ENCODE measurements around the gene AGO4.
"Not testable (repeated sequence)": the region's sequence is repeated elsewhere in the genome, so short reads cannot be mapped to it uniquely, and the experiment has no call there.

Gene AGO4

GRCh38 chr1:35807614-35808449 is at the start of gene AGO4:
Gene AGO4, plus strand, starts transcription at chr1:35808016. Its CDS starts 401 bp downstream, at chr1:35808417.
- DNase-seq = peak; percentile 73

GRCh38 chr1:35762141-35762540 is 45.7 kb upstream of the AGO4 start:
- DNase-seq = no peak

DNA sequence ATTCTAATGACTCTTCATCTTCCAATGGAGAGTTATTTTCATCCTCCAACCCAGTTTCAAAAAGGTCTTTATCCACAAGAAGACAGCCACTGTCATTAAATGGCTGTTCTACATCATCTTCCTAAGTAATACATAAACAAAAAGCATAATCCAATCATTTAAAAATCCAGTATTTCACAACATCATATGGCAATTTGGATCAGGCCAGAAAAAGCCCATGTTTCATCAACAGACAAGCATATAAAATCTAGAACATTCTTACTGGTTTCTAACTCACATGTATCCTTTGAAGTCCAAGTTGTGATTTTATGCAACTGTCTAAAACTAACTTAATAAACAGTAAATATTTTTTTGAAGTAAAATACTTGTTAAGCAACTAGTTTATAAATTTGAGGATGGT is 44.6 kb upstream of the AGO4 start:
- DNase-seq = no peak

DNA sequence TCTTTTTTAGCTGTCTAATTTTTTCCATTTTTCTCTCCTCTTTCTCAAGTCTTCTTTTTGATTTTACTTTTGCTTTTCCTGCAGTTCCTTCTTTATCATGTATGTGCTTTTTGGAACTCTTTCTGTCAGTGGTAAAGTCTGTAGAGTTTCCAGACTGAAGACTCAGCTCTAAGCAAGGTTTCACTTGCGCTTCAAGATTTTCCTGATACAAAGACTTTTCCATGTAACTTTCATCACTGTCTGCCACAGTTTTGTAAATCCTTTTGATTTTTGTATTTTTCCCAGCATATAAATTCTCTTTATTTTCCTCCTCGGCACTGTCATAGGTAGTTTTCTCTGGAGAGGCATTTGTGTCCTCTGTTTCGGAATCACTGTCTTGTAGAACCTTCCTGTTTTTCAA is 43.5 kb upstream of the AGO4 start:
- no peak for DNase-seq

DNA sequence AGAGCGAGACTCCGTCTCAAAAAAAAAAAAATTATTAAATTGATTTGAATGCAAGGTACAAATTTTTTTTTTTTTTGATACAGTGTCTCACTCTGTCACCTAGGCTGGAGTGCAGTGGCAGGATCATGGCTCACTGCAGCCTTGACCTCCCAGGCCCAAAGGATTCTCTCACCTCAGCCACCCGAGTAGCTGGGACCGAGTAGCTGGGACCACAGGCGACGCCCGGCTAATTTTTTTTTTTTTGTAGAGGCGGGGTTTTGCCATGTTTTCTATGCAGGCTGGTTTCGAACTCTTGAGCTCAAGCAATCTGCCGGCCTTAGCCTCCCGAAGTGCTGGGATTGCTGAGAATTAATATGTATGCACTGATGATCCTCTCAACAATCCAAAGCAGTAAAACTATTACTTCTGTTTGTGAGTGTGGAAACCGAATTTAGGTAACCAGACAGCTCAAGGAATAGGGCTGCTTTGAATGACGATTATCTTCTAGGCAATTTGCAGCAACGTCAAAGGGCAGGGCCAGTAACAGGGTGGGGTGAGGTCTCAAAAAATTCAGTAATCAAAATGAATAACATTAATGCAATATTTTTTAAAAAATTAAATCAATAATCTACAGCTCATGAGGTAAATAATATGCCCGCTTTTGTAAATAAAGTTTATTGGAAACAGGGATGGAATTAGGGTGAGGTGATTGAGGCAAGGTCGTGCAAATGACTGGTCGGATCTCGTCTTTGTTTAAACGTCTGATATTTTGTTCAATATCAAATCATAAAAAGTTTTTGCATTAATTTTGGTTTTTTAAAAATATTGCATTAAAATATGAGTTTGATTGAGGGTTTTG is 39.2 kb upstream of the AGO4 start:
- DNase-seq = no peak

DNA sequence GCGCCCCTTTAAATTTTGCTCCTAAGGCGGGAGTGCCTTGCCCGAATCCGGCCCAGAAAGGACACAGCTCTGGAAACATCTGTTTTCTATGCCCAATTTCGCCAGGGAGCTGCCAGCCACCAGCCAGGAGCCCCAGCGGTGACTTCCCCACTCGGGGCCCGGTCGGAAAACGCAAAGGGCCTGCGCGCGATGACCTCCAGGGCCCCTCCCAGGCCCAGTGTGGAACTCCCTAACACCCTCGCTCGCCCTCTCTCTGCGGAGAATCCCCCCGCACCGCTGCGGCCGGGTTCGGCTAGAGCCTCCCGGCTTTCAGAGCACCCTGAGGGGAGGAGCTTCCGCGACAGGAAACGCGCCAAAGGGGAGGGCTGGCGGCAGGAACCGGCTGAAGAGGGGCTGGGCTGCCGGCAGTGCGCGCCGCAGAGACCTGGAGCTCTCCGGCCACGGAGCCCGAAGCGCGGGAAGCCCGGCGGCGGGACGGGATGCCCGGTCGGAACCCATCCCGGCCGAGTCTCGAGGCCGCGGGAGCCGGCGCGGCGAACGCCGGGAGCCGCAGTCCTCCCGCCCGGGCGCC is 38.5 kb upstream of the AGO4 start:
- DNase-seq = peak; percentile 99

DNA sequence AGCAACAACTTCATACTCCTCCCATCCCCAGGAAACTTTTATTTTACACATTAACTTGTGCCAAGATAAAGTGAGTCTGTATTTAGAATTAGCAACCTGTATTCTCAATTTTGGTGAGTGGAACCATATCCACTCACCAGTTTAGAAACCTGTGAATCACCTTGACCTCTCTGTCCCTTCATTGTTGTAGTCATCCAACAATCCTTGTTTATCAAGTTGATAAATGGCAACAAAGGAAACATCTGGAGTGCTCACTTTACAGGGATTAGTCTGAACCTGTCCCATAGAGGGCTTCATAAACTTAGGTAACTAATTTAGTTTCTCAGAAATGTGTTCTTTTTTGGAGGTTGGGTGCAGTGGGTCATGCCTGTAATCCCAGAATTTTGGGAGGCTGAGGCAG is 34.1 kb upstream of the AGO4 start:
- no peak for DNase-seq

- not testable (repeated sequence) for DNase-seq
These were observed 31.6 kb upstream of the AGO4 start for GRCh38 chr1:35776172-35776571.

DNA sequence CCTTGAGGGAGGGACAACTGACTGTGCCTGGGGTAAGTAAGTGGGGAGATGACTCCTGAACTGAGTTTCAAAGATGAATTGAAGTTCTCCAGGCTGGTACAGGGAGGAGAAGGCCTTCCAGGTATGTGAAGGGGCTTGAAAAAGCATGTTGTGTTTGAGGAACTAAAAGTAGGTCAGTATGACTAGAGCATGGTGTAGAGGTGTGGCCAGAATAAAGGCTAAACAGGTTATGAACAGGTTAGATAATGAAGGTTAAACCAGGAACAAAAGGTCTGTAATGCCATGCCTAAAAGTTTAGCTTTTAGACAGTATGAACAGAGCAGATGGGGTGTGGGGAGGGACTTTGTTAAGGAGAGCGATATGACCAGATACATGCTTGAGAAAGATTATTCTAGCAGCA is 30.7 kb upstream of the AGO4 start:
- no peak for DNase-seq

GRCh38 chr1:35783055-35783583 is 24.7 kb upstream of the AGO4 start:
- no peak for DNase-seq

DNA sequence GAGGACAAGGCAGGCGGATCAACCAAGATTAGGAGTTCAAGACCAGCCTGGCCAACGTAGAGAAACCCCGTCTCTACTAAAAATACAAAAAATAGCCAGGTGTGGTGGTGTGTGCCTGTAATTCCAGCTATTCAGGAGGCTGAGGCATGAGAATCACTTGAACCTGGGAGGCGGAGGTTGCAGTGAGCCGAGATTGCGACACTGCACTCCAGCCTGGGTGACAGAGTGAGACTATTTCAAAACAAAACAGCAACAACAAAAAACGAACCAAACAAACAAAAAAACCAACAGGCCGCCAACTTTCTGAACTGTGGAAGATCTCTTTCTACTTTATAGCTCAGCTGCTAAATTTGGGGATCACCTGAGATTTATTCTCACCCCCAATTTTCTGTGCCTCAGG is 23.5 kb upstream of the AGO4 start:
- DNase-seq = not testable (repeated sequence)

GRCh38 chr1:35788139-35788538 is 19.7 kb upstream of the AGO4 start:
- DNase-seq = no peak

GRCh38 chr1:35790670-35791069 is 17.1 kb upstream of the AGO4 start:
- no peak for DNase-seq

DNA sequence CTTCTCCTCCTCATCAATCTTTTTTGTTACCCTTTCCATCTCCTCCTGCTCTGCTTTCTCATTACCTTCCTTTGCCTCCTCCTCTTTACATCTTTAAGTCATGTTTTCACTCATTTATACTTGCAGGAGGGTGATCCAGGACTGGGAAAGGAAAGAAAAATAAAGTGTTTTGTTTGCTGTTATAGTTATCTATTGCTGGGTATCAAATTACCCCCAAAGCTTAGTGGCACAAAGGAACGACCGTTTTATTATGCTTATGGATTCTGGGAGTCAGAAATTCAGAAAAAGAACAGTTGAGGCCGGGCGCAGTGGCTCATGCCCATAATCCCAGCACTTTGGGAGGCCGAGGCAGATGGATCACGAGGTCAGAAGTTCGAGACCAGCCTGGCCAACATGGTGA is 12.5 kb upstream of the AGO4 start:
- DNase-seq = no peak

- DNase-seq = no peak
These were observed 10.4 kb upstream of the AGO4 start for GRCh38 chr1:35797380-35797779.

DNA sequence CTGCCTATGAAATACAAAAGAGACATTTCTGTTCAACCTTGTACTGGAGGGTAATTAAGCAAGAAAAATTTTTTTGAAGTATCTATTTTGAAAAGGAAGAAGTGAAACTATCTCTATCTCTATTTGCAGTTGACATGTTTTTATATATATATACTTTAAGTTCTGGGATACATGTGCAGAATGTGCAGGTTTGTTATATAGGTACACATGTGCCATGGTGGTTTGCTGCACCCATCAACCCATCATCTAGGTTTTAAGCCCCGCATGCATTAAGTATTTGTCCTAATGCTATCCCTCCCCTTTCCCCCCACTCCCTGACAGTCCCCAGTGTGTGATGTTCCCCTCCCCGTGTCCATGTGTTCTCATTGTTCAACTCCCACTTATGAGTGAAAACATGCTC is 9.8 kb upstream of the AGO4 start:
- DNase-seq = not testable (repeated sequence)

- not testable (repeated sequence) for DNase-seq
These were observed 7.5 kb upstream of the AGO4 start for GRCh38 chr1:35800167-35800887.

GRCh38 chr1:35808450-35809113 is 766 bp downstream of the AGO4 start:
- peak; percentile 61 for DNase-seq

- DNase-seq = no peak
These were observed 1.6 kb downstream of the AGO4 start for GRCh38 chr1:35809114-35810095.

GRCh38 chr1:35810096-35810881 is 2.5 kb downstream of the AGO4 start:
- no peak for DNase-seq

All from NCI-H510A (cell line).